Hepatocyte (in vitro differentiated cells): ENCODE data around the gene NFIA.

Experiments used
- EZH2 ChIP-seq: fragments of 200-600 bp; sonication (generic); IDR thresholded peaks from 2 replicates; pipeline ENCODE4 v1.6.1; 2016; ENCODE audit warnings: antibody characterized with exemption, mild to moderate bottlenecking, borderline replicate concordance
- EZH2phosphoT487 ChIP-seq: fragments of 200-600 bp; sonication (generic); IDR thresholded peaks from one replicate; pipeline ENCODE4 v1.6.1; 2018; ENCODE audit warnings: antibody characterized with exemption, mild to moderate bottlenecking, low read depth, moderate library complexity; ENCODE audit not compliant: unreplicated experiment, severe bottlenecking
- TF ChIP-seq, protein P1 (sequence below): fragments of 200-600 bp; sonication (generic); IDR thresholded peaks from 2 replicates; pipeline ENCODE4 v1.5.1; 2016; ENCODE audit warnings: antibody characterized with exemption, mild to moderate bottlenecking; ENCODE audit not compliant: poor library complexity

- no peak for TF ChIP-seq EZH2
- TF ChIP-seq, protein P1, sequence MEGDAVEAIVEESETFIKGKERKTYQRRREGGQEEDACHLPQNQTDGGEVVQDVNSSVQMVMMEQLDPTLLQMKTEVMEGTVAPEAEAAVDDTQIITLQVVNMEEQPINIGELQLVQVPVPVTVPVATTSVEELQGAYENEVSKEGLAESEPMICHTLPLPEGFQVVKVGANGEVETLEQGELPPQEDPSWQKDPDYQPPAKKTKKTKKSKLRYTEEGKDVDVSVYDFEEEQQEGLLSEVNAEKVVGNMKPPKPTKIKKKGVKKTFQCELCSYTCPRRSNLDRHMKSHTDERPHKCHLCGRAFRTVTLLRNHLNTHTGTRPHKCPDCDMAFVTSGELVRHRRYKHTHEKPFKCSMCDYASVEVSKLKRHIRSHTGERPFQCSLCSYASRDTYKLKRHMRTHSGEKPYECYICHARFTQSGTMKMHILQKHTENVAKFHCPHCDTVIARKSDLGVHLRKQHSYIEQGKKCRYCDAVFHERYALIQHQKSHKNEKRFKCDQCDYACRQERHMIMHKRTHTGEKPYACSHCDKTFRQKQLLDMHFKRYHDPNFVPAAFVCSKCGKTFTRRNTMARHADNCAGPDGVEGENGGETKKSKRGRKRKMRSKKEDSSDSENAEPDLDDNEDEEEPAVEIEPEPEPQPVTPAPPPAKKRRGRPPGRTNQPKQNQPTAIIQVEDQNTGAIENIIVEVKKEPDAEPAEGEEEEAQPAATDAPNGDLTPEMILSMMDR, result no peak
- TF ChIP-seq EZH2phosphoT487, result no peak
Observed at GRCh38 chr1:61047061-61047460, 35.3 kb upstream of the NFIA start.
